GM10248 (cell line): ENCODE measurements around the gene RNF123.

ENCODE experiments used
- CTCF ChIA-PET: fragments of 300-600 bp; sonication (Branson Sonifier 250); formaldehyde crosslinking; extraction: SDS; loops from one replicate; lab custom pipeline; 2021; ENCODE audit warnings: antibody characterized with exemption; lab: Yijun Ruan, JAX
- POLR2A ChIA-PET: fragments of 350-650 bp; sonication (Branson Sonifier 250); formaldehyde crosslinking; extraction: SDS; loops from one replicate; lab custom pipeline; 2020; ENCODE audit warnings: antibody characterized with exemption; lab: Yijun Ruan, JAX
- DNase-seq: peaks from one replicate; pipeline ENCODE4 v3.0.0; 2012; ENCODE audit errors: extremely low spot score
- TF ChIP-seq, protein P1 (sequence below): IDR thresholded peaks from 2 replicates; pipeline ENCODE4 v1.5.1; 2012; ENCODE audit warnings: mild to moderate bottlenecking, low read depth; ENCODE audit errors: extremely low read depth, missing control alignments, control extremely low read depth

Gene RNF123

DNA sequence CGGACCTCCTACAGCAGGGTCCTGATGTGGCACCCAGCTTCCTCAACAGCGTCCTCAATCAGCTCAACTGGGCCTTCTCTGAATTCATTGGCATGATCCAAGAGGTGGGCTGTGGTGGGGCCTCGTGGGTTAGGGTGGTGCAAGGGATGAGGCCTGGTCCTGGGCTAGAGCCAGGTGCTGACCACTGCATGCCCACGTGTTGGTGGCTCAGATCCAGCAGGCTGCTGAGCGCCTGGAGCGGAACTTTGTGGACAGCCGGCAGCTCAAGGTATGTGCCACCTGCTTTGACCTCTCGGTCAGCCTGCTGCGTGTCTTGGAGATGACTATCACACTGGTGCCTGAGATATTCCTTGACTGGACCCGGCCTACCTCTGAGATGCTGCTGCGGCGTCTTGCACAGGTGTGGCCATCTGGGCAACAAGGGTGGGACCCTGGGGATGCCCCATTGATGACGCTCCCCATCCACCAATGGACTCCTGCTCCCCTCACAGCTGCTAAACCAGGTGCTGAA, 26.3 kb downstream of the RNF123 start:
- CTCF ChIA-PET = interaction anchor here (0.8 to 6.4 kb wide), 2 partner anchors 9 to 13 kb away, joined by 3 to 37 read pairs; no protein-coding TSS in a partner anchor
- DNase-seq = no peak
- TF ChIP-seq, protein P1, sequence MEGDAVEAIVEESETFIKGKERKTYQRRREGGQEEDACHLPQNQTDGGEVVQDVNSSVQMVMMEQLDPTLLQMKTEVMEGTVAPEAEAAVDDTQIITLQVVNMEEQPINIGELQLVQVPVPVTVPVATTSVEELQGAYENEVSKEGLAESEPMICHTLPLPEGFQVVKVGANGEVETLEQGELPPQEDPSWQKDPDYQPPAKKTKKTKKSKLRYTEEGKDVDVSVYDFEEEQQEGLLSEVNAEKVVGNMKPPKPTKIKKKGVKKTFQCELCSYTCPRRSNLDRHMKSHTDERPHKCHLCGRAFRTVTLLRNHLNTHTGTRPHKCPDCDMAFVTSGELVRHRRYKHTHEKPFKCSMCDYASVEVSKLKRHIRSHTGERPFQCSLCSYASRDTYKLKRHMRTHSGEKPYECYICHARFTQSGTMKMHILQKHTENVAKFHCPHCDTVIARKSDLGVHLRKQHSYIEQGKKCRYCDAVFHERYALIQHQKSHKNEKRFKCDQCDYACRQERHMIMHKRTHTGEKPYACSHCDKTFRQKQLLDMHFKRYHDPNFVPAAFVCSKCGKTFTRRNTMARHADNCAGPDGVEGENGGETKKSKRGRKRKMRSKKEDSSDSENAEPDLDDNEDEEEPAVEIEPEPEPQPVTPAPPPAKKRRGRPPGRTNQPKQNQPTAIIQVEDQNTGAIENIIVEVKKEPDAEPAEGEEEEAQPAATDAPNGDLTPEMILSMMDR = no peak
- POLR2A ChIA-PET = interaction anchor here (0.6 kb wide), 1 partner anchor 23 kb away, joined by 3 read pairs; no protein-coding TSS in a partner anchor

DNA sequence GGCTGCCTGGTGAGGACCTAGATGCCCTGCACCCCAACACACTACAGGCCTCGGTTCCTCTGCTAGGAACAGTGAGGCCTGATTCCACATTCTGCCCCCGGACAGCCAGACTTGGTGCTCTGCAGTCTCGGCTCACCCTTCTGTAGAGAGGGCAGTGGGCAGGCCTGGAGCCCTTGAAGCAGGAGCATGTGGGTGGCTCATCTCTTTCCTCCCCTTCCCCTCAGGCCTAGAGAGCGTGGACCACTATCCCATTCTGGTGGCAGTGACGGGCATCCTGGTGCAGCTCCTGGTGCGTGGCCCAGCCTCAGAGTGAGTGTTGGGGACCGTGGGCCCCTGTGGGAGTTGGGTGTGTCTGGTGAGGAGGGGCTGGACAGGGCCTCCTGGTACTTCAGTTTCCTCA, 26.8 kb downstream of the RNF123 start:
- CTCF ChIA-PET = interaction anchor here (6.4 kb wide), 1 partner anchor 14 kb away, joined by 37 read pairs; no protein-coding TSS in a partner anchor
- DNase-seq = no peak
- POLR2A ChIA-PET = no interaction called here
- TF ChIP-seq, protein P1 = no peak

DNA sequence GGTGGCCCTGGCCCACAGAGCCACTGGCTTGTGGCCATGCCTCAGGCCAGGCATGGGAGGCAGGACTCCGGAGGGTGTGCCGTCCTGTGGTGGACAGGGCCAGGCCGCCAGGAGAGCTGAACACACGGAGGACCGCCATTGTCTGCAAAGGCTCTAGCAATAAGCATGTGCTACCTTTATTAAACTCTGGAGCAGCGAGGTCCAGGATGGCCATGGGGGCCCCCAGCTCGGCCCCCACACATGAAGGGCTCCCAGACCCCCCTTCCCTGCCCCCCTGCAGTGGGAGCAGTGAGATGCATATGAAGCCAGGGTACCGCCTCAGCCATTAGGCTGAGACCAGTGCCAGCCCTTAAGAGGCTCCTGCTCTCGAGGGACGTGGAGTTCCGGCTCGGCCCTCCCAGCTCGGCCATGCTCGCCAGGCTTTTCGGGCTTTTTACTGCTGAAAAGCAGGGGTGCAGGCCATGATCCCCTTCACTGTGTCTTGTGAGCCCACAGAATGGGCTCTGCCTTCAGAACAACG, 27.4 kb downstream of the RNF123 start:
- TF ChIP-seq, protein P1 = no peak
- ChIA-PET POLR2A (no interaction called here), CTCF (interaction anchor here (6.4 kb wide), 1 partner anchor 14 kb away, joined by 37 read pairs; no protein-coding TSS in a partner anchor)
- no peak for DNase-seq

DNA sequence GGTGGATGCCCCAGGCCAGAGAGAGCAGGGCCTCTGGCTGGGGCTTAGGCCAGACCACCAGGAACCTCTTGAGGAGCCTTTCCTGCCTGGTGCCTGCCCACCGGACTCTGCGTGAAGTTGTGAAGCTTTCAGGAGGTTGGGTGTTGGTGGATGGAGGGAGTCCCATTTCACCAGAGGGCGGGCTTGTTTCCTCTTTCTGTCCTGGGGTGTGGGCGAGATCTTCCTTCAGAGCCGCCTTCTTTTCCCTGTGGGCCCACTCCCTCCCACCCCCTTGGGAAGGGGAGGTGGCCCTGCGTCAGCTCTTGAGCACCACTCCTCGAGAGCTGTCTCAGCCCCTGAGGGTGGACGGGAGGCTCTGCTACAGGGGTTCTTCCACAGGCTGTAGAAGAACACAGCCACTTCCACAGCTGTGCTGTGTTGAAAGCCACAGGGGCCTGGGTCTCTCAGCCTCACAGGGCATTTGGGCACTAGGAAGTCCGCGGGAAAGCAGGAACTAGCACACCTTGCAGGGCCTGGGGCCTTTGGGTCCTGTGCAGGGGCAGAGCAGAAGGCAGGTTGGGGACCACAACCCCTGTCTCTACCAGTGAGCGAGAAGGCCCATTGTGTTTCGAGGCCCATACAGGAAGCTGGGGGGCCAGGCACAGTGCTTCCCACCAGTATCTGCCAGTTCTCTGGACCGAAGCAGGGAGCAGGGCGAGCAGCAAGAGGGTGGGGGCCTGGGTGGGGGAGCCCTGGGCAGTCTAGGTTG, 28.0 kb downstream of the RNF123 start:
- ChIA-PET POLR2A (interaction anchor here (0.7 kb wide), 1 partner anchor 135 kb away, joined by 4 read pairs; no protein-coding TSS in a partner anchor), CTCF (interaction anchor here (2.1 to 6.4 kb wide), 2 partner anchors 11 to 15 kb away, joined by 7 to 37 read pairs; no protein-coding TSS in a partner anchor)
- TF ChIP-seq, protein P1 = no peak
- no peak for DNase-seq

DNA sequence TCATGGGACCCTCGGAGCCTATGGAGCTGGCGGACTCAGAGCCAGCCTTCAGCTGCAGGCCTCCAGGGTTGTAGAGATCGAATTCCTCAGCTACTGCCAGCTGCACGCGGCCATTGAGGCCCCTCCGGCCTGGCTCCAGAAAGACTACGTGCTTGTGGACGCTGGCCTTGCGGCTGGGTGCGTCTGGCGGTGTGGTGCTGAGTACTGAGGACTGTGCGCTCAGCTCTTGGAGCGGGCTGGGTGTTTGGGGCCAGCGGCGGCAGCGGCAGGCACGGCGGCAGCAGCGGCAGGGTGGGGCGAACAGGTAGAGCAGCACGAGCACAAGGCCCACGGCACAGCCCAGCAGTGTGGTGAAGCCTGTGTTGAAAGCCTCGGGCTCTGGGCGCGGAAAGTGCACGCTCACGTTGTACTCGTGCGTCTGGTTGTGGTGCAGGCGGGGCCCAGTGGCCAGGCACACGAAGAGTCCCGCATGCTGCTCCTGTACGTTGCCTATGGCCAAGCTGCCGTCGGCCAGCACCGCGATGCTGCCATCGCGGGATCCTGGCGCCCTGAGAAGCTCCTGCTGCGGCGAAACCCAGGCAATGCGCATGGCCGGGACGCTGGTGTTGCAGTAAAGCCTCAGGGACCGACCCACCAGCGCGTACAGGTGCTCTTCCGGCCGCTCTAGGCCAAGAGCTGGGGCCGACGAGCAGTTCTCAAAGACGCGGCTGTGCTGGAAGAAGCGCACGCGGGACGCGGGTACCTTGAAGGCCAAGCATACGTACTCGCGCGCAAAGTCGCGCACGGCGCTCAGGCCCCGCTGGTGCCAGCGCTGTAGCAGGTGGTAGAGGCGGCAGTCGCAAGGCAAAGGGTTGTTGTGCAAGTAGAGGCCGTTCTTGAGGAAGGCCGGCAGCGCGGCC, 28.9 kb downstream of the RNF123 start:
- ChIA-PET CTCF (interaction anchor here (0.8 to 6.4 kb wide), 8 partner anchors 12 to 178 kb away, joined by 3 to 37 read pairs (median 3); partner anchors contain the start of genes MST1 and RNF123), POLR2A (interaction anchor here (0.7 kb wide), 1 partner anchor 134 kb away, joined by 4 read pairs; no protein-coding TSS in a partner anchor)
- TF ChIP-seq, protein P1 = no peak
- DNase-seq = no peak
